ENCODE results near the gene TNIK. TPM values are rescaled to one million over a fixed set of nuclear protein-coding genes. Genes with fewer than 3 reads are reported as not detected.
"Not testable (repeated sequence)": the region's sequence is repeated elsewhere in the genome, so short reads cannot be mapped to it uniquely, and the experiment has no call there.

Gene TNIK
- total RNA-seq, 1 donor from 2014 or later: 35.3 TPM

DNA sequence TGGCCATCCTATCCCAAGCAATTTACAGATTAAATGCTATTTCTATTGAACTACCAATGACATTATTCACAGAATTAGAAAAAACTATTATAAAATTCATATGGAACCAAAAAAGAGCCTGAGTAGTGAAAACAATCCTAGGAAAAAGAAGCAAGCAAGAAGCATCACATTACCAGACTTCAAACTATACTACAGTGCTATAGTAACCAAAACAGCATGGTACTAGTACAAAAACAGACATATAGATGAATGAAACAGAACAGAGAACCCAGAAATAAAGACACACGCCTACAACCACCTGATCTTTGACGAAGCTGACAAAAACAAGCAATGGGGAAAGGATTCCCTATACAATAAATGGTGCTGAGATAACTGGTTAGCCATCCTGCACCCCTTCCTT lies 152.2 kb downstream of the TNIK start:
- Histone ChIP-seq H3K4me3 (no peak overlapping the region), H3K27me3 (no peaks in the 10 kb centered on the region), H3K36me3 (no peaks in the 10 kb centered on the region), H3K4me1 (no peaks in the 10 kb centered on the region), H3K27ac (no peak overlapping the region), H3K9me3 (no peaks in the 10 kb centered on the region)
- intact Hi-C loops (cut with DNase I): no loop called here
- TF ChIP-seq, protein P1, sequence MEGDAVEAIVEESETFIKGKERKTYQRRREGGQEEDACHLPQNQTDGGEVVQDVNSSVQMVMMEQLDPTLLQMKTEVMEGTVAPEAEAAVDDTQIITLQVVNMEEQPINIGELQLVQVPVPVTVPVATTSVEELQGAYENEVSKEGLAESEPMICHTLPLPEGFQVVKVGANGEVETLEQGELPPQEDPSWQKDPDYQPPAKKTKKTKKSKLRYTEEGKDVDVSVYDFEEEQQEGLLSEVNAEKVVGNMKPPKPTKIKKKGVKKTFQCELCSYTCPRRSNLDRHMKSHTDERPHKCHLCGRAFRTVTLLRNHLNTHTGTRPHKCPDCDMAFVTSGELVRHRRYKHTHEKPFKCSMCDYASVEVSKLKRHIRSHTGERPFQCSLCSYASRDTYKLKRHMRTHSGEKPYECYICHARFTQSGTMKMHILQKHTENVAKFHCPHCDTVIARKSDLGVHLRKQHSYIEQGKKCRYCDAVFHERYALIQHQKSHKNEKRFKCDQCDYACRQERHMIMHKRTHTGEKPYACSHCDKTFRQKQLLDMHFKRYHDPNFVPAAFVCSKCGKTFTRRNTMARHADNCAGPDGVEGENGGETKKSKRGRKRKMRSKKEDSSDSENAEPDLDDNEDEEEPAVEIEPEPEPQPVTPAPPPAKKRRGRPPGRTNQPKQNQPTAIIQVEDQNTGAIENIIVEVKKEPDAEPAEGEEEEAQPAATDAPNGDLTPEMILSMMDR (IDR thresholded peaks at IDR 0.05): no peak
- DNase-seq: no peak
- ATAC-seq: no peak

DNA sequence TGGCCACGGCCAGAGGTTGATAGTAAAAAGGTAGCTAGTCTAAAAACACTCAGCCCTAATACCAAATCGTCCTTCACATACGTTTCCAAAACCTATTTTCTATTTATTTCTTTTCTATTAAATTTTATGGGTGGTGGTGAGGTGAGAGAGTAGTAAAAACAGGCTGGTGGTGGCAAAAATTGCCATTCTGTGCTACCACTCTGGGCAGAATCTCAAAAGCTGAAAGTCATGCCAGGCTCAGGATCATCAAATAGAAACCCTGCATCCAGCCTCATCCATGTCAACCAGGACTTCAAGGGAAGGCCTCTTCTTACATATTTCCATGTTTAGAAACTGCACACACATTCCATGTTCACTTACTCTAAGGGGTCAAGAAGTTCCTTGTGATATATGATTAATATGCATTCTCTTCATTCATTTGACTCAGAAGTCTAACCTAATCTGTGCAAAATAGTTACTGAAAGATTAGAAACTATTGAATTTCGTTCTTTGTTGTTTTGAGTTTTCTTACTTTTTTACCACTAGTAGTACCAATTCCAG lies 153.1 kb downstream of the TNIK start:
- ATAC-seq (no peak), DNase-seq (no peak)
- H3K4me3 ChIP-seq: no peak overlapping the region
- TF ChIP-seq, protein P1 (IDR thresholded peaks at IDR 0.05): no peak
- no peaks in the 10 kb centered on the region for H3K4me1 ChIP-seq
- no peaks in the 10 kb centered on the region for H3K27me3 ChIP-seq
- H3K36me3 ChIP-seq: no peaks in the 10 kb centered on the region
- no peak overlapping the region for H3K27ac ChIP-seq
- intact Hi-C loops (cut with DNase I): no loop called here
- no peaks in the 10 kb centered on the region for H3K9me3 ChIP-seq

DNA sequence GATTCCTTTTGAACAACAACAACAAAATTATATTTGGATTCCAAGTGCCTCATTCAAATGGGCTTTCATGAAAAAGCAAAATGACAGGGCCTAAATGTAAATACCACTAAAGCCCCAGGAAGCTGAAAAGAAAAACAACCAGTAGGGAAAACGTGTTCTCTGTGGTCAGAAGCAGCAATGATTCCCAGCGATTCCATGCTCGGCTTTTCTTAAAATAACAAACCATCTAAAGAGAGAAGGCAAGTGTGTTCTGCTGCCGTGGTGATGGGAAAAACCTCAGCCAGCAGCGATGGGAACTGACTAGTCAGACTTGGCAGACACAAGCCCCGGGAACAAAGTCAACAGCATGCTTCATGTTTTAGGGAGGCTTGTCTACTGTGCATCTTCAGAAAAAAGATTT lies 153.6 kb downstream of the TNIK start:
- Histone ChIP-seq H3K27me3 (no peaks in the 10 kb centered on the region), H3K27ac (no peak overlapping the region), H3K4me3 (no peak overlapping the region), H3K36me3 (no peaks in the 10 kb centered on the region), H3K4me1 (no peaks in the 10 kb centered on the region), H3K9me3 (no peaks in the 10 kb centered on the region)
- TF ChIP-seq, protein P1 (IDR thresholded peaks at IDR 0.05): no peak
- DNase-seq (no peak), ATAC-seq (peak; percentile 28)
- intact Hi-C loops (cut with DNase I): no loop called here

DNA sequence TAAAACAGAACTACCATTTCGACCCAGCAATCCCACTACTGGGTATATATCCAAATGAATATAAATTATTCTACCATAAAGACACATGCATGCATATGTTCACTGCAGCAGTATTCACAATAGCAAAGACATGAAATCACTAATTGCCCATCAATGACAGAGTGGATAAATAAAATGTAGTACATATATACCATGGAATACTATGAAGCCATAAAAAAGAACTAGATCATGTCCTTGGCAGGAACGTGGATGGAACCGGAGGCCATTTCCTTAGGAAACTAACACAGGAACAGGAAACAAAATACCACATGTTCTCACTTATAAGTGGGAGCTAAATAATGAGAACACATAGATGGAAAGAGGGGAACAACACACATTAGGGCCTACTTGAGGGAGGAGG lies 154.4 kb downstream of the TNIK start:
- H3K9me3 ChIP-seq; H3K4me1 ChIP-seq; ATAC-seq; H3K36me3 ChIP-seq; H3K27ac ChIP-seq; H3K27me3 ChIP-seq; intact Hi-C loops (cut with DNase I); H3K4me3 ChIP-seq; DNase-seq: not testable (repeated sequence)

DNA sequence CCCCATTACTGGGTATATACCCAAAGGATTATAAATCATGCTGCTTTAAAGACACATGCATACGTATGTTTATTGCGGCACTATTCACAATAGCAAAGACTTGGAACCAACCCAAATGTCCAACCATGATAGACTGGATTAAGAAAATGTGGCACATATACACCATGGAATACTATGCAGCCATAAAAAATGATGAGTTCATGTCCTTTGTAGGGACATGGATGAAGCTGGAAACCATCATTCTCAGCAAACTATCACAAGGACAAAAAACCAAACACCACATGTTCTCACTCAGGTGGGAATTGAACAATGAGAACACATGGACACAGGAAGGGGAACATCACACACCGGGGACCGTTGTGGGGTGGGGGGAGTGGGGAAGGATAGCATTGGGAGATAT lies 155.7 kb downstream of the TNIK start:
- H3K27ac ChIP-seq; H3K4me3 ChIP-seq; H3K36me3 ChIP-seq; H3K9me3 ChIP-seq; intact Hi-C loops (cut with DNase I); H3K4me1 ChIP-seq; H3K27me3 ChIP-seq; DNase-seq; ATAC-seq: not testable (repeated sequence)

DNA sequence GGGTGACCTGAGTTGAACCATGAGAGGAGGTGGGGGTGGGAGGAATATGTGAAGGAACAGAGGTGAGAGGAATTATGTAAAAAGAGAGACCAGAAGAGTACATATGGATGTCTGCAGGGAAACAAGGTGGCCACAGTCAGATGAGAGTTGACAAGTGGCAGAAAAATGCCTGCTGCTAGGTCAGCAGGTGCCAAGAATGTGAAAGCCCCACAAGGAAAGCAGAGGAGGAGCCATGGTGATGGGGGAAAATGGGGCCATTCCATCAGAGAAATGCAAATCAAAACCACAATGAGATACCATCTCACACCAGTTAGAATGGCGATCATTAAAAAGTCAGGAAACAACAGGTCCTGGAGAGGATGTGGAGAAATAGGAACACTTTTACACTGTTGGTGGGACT lies 156.2 kb downstream of the TNIK start:
- DNase-seq; ATAC-seq; intact Hi-C loops (cut with DNase I); H3K4me1 ChIP-seq; H3K27me3 ChIP-seq; H3K9me3 ChIP-seq; H3K36me3 ChIP-seq; H3K27ac ChIP-seq; H3K4me3 ChIP-seq: not testable (repeated sequence)

DNA sequence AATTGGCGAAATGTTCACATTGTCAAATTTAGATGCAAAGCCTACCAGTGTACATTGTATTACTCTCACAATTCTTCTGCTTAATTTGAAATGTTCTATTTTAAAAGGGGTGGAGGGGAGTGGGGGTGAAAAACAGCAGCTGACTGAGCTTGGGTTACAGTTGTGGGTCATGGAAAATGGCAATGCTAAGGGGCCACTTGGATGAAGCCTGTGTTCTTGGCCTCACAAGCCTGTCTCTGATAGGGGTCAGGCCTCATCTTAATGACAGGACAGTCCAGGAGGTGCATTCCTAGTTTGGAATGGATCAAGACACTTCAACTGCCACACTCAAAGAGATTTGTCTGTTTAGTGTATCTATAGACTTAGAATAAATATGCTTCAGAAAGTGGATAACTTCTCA lies 158.2 kb downstream of the TNIK start:
- no peak for ATAC-seq
- H3K4me3 ChIP-seq: no peak overlapping the region
- no peak overlapping the region for H3K27ac ChIP-seq

More for the DNA sequence above, 158.2 kb downstream of the TNIK start:
- no peaks in the 10 kb centered on the region for H3K27me3 ChIP-seq
- intact Hi-C loops (cut with DNase I): no loop called here
- DNase-seq: no peak
- peaks cover 2% of the 10 kb centered on the region for H3K4me1 ChIP-seq
- TF ChIP-seq, protein P1 (IDR thresholded peaks at IDR 0.05): no peak
- H3K36me3 ChIP-seq: no peaks in the 10 kb centered on the region
- H3K9me3 ChIP-seq: no peaks in the 10 kb centered on the region

All from upper lobe of right lung (tissue), 1 donor.